HepG2 (cell line): ENCODE measurements around the gene SH2D6. TPM values are rescaled to one million over a fixed set of nuclear protein-coding genes. Genes with fewer than 3 reads are reported as not detected.
A peak's percentile ranks its signal among the peaks of the same experiment; 100 is the strongest.

Source experiments
- GMEB1 ChIP-seq: sonication (generic); formaldehyde crosslinking; IDR thresholded peaks from 2 replicates; pipeline ENCODE4 v1.5.1; 2020; ENCODE audit warnings: missing genetic modification reagents, mild to moderate bottlenecking, borderline replicate concordance
- HMGXB3 ChIP-seq: sonication (generic); formaldehyde crosslinking; IDR thresholded peaks from 2 replicates; pipeline ENCODE4 v1.4.0; 2020; ENCODE audit warnings: missing genetic modification reagents, borderline replicate concordance
- HOXA9 ChIP-seq: sonication (generic); formaldehyde crosslinking; IDR thresholded peaks from 2 replicates; pipeline ENCODE4 v1.8.1; 2022; ENCODE audit warnings: missing genetic modification reagents, mild to moderate bottlenecking, moderate library complexity, borderline replicate concordance
- MEIS1 ChIP-seq: sonication (generic); formaldehyde crosslinking; IDR thresholded peaks from 2 replicates; pipeline ENCODE4 v1.9.0; 2021; ENCODE audit warnings: mild to moderate bottlenecking, missing genetic modification reagents, moderate library complexity, borderline replicate concordance
- NFYC ChIP-seq: IDR thresholded peaks from 2 replicates; pipeline ENCODE4 v1.6.1; 2016; ENCODE audit warnings: missing genetic modification reagents, missing compliant biosample characterization
- PBX2 ChIP-seq: IDR thresholded peaks from 2 replicates; pipeline ENCODE4 v1.6.1; 2016; ENCODE audit warnings: control low read depth
- PHF21A ChIP-seq: sonication (generic); formaldehyde crosslinking; IDR thresholded peaks from 2 replicates; pipeline ENCODE4 v1.5.0; 2020; ENCODE audit warnings: mild to moderate bottlenecking, missing genetic modification reagents
- POLR2AphosphoS5 ChIP-seq: IDR thresholded peaks from 2 replicates; pipeline ENCODE4 v1.6.1; 2012; ENCODE audit warnings: low read depth, low read length
- PTBP1 ChIP-seq: fragments of 200-400 bp; formaldehyde crosslinking; IDR thresholded peaks from 2 replicates; pipeline ENCODE4 v1.6.1; 2018; ENCODE audit warnings: low read length, low read depth; ENCODE audit not compliant: poor library complexity, severe bottlenecking
- ZC3H4 ChIP-seq: sonication (generic); formaldehyde crosslinking; IDR thresholded peaks from 2 replicates; pipeline ENCODE4 v1.4.0; 2020; ENCODE audit warnings: missing genetic modification reagents, borderline replicate concordance
- ZNF251 ChIP-seq: sonication (generic); formaldehyde crosslinking; IDR thresholded peaks from 2 replicates; pipeline ENCODE4 v1.9.0; 2021; ENCODE audit warnings: mild to moderate bottlenecking, missing genetic modification reagents
- ZNF543 ChIP-seq: sonication (generic); formaldehyde crosslinking; IDR thresholded peaks from 2 replicates; pipeline ENCODE4 v1.4.0; 2020; ENCODE audit warnings: mild to moderate bottlenecking, missing genetic modification reagents
- polyA plus RNA-seq, 8 experiments: library from polyadenylated mRNA; depleted of rRNA in 3 of 8; stranded (reverse) in 7 of 8; unstranded in 1 of 8; fragments of >200 nt; fragmentation: Illumina TruSeq in 4 of 8; extraction: Trizol in 4 of 8; gene quantifications; 2 replicates each; pipeline versions ENCODE4 v1.2.1 to v1.2.3, GENCODE V29; 2011 to 2016; ENCODE audit warnings: low read depth in 4 of 8, missing spikeins in 1 of 8, mixed read lengths in 1 of 8; ENCODE audit not compliant: insufficient read depth in 1 of 8
- total RNA-seq, 5 experiments: library from RNA; depleted of rRNA; stranded (reverse); fragments of >200 nt; fragmentation: Illumina TruSeq; extraction: Trizol; gene quantifications; 2 replicates each; pipeline ENCODE4 v1.2.3, GENCODE V29; 2016; ENCODE audit warnings: low read depth in 1 of 5
- TF ChIP-seq, protein P1 (sequence below): sonication (generic); formaldehyde crosslinking; IDR thresholded peaks from 2 replicates; pipeline ENCODE4 v1.5.0; 2020; ENCODE audit warnings: mild to moderate bottlenecking, missing genetic modification reagents
- TF ChIP-seq, protein P2 (sequence below): sonication (generic); formaldehyde crosslinking; IDR thresholded peaks from 2 replicates; pipeline ENCODE4 v1.4.0; 2020; ENCODE audit warnings: missing genetic modification reagents, borderline replicate concordance

The SH2D6 gene
- total and polyA plus RNA-seq, 2 of the 13 experiments (the other 11 are each of a cell fraction or from before 2014, with no cell fraction given), result 0.11 to 0.26 TPM

DNA sequence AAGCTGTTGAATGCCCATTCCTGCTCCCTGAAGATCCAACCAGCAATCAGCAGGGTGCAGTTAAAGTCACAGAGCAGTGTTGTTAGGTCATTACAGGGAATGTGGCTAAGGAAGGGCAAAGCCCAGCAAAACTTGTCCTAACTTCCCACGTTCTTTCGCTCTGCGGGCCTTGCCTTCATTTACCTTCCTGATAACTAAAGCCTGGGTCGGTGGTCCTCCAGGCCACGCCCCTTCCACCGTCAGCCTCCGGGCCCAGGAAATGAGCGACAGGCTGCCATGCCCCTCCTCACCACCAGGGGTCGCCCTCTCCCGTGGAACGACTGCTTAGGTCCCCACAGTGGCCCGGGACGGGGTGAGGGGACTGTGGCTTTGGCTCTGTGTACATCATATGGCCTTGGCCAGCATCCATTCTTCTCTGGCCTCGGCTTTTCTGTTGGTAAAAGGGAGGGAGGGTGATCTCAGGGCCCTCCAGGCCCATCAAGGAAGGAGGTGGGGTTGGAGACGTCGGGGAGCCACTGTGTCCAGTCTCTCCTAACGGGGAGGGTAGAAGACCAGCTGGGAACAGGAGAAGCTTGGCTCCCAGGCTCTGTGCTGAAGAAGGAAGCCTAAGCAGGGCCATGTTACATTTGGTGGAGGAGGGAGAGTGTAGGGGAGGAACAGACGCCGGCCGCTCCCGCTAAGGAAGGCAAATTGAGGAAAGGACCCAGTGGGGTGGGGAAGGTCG, 2.2 kb downstream of the SH2D6 start (continued):
- TF ChIP-seq ZNF251 (CRISPR knock-in tag), result peak; percentile 85; the same call in 1 of the 2 replicates
- TF ChIP-seq HOXA9 (CRISPR knock-in tag), result no peak
- TF ChIP-seq HMGXB3, result peak; percentile 80; the same call in 1 of the 2 replicates
- no peak for TF ChIP-seq PTBP1
- TF ChIP-seq, protein P1, sequence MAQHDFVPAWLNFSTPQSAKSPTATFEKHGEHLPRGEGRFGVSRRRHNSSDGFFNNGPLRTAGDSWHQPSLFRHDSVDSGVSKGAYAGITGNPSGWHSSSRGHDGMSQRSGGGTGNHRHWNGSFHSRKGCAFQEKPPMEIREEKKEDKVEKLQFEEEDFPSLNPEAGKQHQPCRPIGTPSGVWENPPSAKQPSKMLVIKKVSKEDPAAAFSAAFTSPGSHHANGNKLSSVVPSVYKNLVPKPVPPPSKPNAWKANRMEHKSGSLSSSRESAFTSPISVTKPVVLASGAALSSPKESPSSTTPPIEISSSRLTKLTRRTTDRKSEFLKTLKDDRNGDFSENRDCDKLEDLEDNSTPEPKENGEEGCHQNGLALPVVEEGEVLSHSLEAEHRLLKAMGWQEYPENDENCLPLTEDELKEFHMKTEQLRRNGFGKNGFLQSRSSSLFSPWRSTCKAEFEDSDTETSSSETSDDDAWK (CRISPR knock-in tag), result no peak
- no peak for TF ChIP-seq POLR2AphosphoS5
- TF ChIP-seq, protein P2, sequence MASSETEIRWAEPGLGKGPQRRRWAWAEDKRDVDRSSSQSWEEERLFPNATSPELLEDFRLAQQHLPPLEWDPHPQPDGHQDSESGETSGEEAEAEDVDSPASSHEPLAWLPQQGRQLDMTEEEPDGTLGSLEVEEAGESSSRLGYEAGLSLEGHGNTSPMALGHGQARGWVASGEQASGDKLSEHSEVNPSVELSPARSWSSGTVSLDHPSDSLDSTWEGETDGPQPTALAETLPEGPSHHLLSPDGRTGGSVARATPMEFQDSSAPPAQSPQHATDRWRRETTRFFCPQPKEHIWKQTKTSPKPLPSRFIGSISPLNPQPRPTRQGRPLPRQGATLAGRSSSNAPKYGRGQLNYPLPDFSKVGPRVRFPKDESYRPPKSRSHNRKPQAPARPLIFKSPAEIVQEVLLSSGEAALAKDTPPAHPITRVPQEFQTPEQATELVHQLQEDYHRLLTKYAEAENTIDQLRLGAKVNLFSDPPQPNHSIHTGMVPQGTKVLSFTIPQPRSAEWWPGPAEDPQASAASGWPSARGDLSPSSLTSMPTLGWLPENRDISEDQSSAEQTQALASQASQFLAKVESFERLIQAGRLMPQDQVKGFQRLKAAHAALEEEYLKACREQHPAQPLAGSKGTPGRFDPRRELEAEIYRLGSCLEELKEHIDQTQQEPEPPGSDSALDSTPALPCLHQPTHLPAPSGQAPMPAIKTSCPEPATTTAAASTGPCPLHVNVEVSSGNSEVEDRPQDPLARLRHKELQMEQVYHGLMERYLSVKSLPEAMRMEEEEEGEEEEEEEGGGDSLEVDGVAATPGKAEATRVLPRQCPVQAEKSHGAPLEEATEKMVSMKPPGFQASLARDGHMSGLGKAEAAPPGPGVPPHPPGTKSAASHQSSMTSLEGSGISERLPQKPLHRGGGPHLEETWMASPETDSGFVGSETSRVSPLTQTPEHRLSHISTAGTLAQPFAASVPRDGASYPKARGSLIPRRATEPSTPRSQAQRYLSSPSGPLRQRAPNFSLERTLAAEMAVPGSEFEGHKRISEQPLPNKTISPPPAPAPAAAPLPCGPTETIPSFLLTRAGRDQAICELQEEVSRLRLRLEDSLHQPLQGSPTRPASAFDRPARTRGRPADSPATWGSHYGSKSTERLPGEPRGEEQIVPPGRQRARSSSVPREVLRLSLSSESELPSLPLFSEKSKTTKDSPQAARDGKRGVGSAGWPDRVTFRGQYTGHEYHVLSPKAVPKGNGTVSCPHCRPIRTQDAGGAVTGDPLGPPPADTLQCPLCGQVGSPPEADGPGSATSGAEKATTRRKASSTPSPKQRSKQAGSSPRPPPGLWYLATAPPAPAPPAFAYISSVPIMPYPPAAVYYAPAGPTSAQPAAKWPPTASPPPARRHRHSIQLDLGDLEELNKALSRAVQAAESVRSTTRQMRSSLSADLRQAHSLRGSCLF (CRISPR knock-in tag), result no peak
- TF ChIP-seq PHF21A (CRISPR knock-in tag), result peak; percentile 19; the same call in 1 of the 2 replicates
- peak; percentile 67; the same call in 1 of the 2 replicates for TF ChIP-seq PBX2 (CRISPR knock-in tag)
- TF ChIP-seq ZNF543, result no peak; the same call in 1 of the 2 replicates
- TF ChIP-seq NFYC (CRISPR knock-in tag), result 0 out of 2 replicates have a peak, but pooled peaks have one; percentile 32
- peak; percentile 64; the same call in 1 of the 2 replicates for TF ChIP-seq ZC3H4 (CRISPR knock-in tag)
- peak; percentile 29; the same call in 1 of the 2 replicates for TF ChIP-seq GMEB1 (CRISPR knock-in tag)
- TF ChIP-seq MEIS1 (CRISPR knock-in tag), result peak; percentile 53; the same call in 1 of the 2 replicates
